PC-9 (cell line): ENCODE results near the gene MIA3. TPM values are rescaled to one million over a fixed set of nuclear protein-coding genes. Genes with fewer than 3 reads are reported as not detected.
A peak's percentile ranks its signal among the peaks of the same experiment; 100 is the strongest.

ENCODE experiments used
- BruUV-seq: library from RNA; stranded (reverse); fragments of 400-500 nt; replicated peaks from 2 replicates; lab custom pipeline; 2021; lab: Mats Ljungman, UMichigan
- CTCF ChIA-PET: fragments of 300-600 bp; sonication (Branson Sonifier 250); formaldehyde crosslinking; loops from one replicate; lab custom pipeline; 2022; ENCODE audit warnings: antibody characterized with exemption; lab: Charles Lee
- POLR2A ChIA-PET: fragments of 300-600 bp; sonication (Branson Sonifier 250); formaldehyde crosslinking; loops from one replicate; lab custom pipeline; 2022; ENCODE audit warnings: antibody characterized with exemption; ENCODE audit not compliant: unreplicated experiment; lab: Charles Lee
- DNase-seq, 2 experiments: peaks; one replicate each; pipeline versions ENCODE4 v3.0.0 to v3.0.0-alpha.2; 2015 to 2022; ENCODE audit warnings: mixed read lengths in 1 of 2
- H2AFZ ChIP-seq: fragments of 200-600 bp; sonication (generic); 2 replicates; pipeline ENCODE4 v1.8.1; 2017; ENCODE audit warnings: antibody characterized with exemption
- H3F3A ChIP-seq: fragments of 200-600 bp; sonication (generic); 2 replicates; pipeline ENCODE4 v1.8.1; 2017; ENCODE audit warnings: antibody characterized with exemption, mild to moderate bottlenecking, low read depth; ENCODE audit not compliant: insufficient read depth
- H3K27ac ChIP-seq: fragments of 200-600 bp; sonication (generic); 2 replicates; pipeline ENCODE4 v1.6.1; 2016; ENCODE audit warnings: mixed run types
- H3K27me3 ChIP-seq: fragments of 200-600 bp; sonication (generic); 2 replicates; pipeline ENCODE4 v1.6.1; 2016; ENCODE audit warnings: low read depth, mixed run types; ENCODE audit not compliant: insufficient read depth
- H3K36me3 ChIP-seq: fragments of 200-600 bp; sonication (generic); 2 replicates; pipeline ENCODE4 v1.6.1; 2016; ENCODE audit warnings: low read depth, mixed run types
- H3K4me1 ChIP-seq: fragments of 200-600 bp; sonication (generic); replicated peaks from 2 replicates; pipeline ENCODE4 v1.6.1; 2016; ENCODE audit warnings: mixed run types; ENCODE audit not compliant: insufficient read depth
- H3K4me2 ChIP-seq: fragments of 200-600 bp; sonication (generic); 2 replicates; pipeline ENCODE4 v1.6.1; 2017; ENCODE audit warnings: mixed run types
- H3K4me3 ChIP-seq: fragments of 200-600 bp; sonication (generic); 2 replicates; pipeline ENCODE4 v1.6.1; 2016; ENCODE audit warnings: mixed run types
- H3K79me2 ChIP-seq: fragments of 200-600 bp; sonication (generic); 2 replicates; pipeline ENCODE4 v1.6.1; 2017; ENCODE audit warnings: low read depth, mixed run types
- H3K9me2 ChIP-seq: fragments of 200-600 bp; sonication (generic); 2 replicates; pipeline ENCODE4 v1.8.1; 2017; ENCODE audit warnings: mild to moderate bottlenecking; ENCODE audit not compliant: insufficient read depth
- H3K9me3 ChIP-seq: fragments of 200-600 bp; sonication (generic); 2 replicates; pipeline ENCODE4 v1.8.1; 2016; ENCODE audit warnings: low read depth; ENCODE audit not compliant: insufficient read depth
- H4K20me1 ChIP-seq: fragments of 200-600 bp; sonication (generic); 2 replicates; pipeline ENCODE4 v1.8.1; 2017; ENCODE audit not compliant: insufficient read depth
- EZH2 ChIP-seq: fragments of 200-600 bp; sonication (generic); IDR thresholded peaks from 2 replicates; pipeline ENCODE4 v1.8.0; 2017; ENCODE audit warnings: antibody characterized with exemption, low read depth
- intact Hi-C: fragments of 100-400 bp; cut with micrococcal nuclease; formaldehyde crosslinking; loops from one replicate; pipeline ENCODE4 v1.10.0; 2022; ENCODE audit not compliant: unreplicated experiment
- total RNA-seq: library from RNA; stranded (reverse); gene quantifications from 2 replicates; pipeline ENCODE4 v1.2.3, GENCODE V29; 2021
- TF ChIP-seq, protein P1 (sequence below): fragments of 200-600 bp; sonication (generic); conservative IDR thresholded peaks from 2 replicates; pipeline ENCODE4 v1.6.1; 2017; ENCODE audit warnings: mixed run types, antibody characterized with exemption, mild to moderate bottlenecking, moderate library complexity

The MIA3 gene
- total RNA-seq, 1 experiment from 2014 or later, result 65.1 TPM

DNA sequence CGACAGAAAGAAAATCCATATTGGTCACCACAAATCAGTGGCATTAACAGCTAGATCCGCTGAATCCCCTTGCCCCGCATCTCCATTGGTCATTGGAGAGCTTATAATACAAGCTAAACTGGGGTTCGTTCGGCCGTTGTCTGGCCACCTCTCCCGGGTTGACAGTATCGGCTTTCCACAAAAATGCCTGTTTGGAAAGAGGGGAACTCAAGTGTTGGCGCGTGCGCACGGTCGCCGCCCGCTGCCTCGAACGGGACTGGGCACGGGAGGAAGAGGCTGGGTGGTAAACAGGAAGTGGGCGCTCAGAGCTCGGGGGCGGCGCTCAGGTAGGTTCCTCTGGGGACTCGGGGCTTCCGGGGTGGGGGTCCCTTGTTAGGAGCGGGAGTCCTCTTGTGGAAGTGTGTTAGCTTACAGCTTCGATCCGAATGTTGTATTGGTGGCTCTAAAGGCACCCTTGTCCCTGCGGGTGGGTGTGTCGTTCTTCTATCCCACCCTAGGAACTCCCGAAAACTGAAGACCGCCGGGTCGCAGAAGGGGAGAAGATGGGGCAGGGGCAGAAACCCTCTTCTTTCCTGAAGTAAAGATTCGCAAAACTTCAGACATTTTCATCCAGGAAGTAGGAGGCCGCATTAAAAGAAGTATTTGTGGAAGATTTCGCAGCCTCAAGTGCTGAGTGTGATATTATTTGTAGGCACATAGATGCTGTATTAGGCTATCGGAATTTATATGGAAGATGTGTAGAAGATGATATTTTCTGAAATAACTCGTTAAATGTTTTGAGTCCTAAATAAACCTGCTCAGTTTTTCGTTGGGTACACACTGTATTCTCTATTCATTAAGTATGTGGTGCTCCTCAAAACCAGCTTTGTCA lies 95.4 kb downstream of the MIA3 start:
- no TSS peak for BruUV-seq
- intact Hi-C loops, result loop anchor here (1.0 kb wide), 1 partner anchor 69 kb away; no protein-coding TSS in a partner anchor
- peaks cover 17% of the 10 kb centered on the region for H3K36me3 ChIP-seq
- no peaks in the 10 kb centered on the region for H3K9me2 ChIP-seq
- H4K20me1 ChIP-seq, result no peaks in the 10 kb centered on the region
- H3F3A ChIP-seq, result peaks cover 39% of the 10 kb centered on the region
- H2AFZ ChIP-seq, result peak overlapping the region; percentile 100
- DNase-seq, result peak; percentile 84 to 93
- POLR2A ChIA-PET, result interaction anchor here (0.6 kb wide), 6 partner anchors 12 to 988 kb away, joined by 3 to 12 read pairs (median 4); partner anchors contain the start of gene TAF1A
- no peaks in the 10 kb centered on the region for H3K9me3 ChIP-seq
- TF ChIP-seq EZH2, result no peak
- TF ChIP-seq, protein P1, sequence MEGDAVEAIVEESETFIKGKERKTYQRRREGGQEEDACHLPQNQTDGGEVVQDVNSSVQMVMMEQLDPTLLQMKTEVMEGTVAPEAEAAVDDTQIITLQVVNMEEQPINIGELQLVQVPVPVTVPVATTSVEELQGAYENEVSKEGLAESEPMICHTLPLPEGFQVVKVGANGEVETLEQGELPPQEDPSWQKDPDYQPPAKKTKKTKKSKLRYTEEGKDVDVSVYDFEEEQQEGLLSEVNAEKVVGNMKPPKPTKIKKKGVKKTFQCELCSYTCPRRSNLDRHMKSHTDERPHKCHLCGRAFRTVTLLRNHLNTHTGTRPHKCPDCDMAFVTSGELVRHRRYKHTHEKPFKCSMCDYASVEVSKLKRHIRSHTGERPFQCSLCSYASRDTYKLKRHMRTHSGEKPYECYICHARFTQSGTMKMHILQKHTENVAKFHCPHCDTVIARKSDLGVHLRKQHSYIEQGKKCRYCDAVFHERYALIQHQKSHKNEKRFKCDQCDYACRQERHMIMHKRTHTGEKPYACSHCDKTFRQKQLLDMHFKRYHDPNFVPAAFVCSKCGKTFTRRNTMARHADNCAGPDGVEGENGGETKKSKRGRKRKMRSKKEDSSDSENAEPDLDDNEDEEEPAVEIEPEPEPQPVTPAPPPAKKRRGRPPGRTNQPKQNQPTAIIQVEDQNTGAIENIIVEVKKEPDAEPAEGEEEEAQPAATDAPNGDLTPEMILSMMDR, result no peak
- peaks cover 15% of the 10 kb centered on the region for H3K4me1 ChIP-seq
- CTCF ChIA-PET, result no interaction called here
- peaks cover 44% of the 10 kb centered on the region for H3K79me2 ChIP-seq
- H3K27me3 ChIP-seq, result no peaks in the 10 kb centered on the region
- peak overlapping the region; percentile 89 for H3K4me3 ChIP-seq
- peak overlapping the region; percentile 82 for H3K4me2 ChIP-seq
- H3K27ac ChIP-seq, result peak overlapping the region; percentile 87

DNA sequence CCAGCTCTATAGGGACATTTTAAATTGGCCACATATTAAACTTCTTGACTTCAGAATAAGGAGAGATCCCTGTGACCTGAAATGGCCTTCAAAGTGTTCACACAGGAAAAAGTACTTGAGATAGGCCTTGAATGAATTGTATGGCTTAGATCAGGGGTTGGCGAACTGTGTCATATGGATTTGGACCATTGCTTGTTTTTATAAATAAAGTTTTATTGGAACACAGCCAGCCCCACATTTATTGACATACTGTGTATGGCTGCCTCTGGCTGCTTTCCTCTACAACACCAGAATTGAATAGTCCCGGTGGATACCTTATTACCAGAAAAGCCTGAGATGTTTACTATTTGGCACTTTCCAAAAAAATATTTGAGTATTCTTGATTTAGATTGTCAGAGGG lies 98.5 kb downstream of the MIA3 start:
- Histone ChIP-seq H3K4me2 (no peak overlapping the region), H3K9me2 (no peaks in the 10 kb centered on the region), H4K20me1 (peaks cover 10% of the 10 kb centered on the region; the same call in 1 of the 2 replicates), H3F3A (peaks cover 29% of the 10 kb centered on the region), H3K79me2 (peaks cover 19% of the 10 kb centered on the region), H3K27ac (no peak overlapping the region), H3K9me3 (no peaks in the 10 kb centered on the region), H3K36me3 (peaks cover 41% of the 10 kb centered on the region), H3K4me1 (no peaks in the 10 kb centered on the region), H3K4me3 (no peak overlapping the region), H2AFZ (no peak overlapping the region), H3K27me3 (no peaks in the 10 kb centered on the region)
- ChIA-PET CTCF (no interaction called here), POLR2A (no interaction called here)
- DNase-seq, result no peak
- TF ChIP-seq, protein P1, result no peak
- no peak for TF ChIP-seq EZH2
- BruUV-seq, result no TSS peak
- intact Hi-C loops, result no loop called here

Other genes starting within 250 kb of the MIA3 start
- gene HHIPL2, start 70.0 kb upstream of the MIA3 start, total RNA-seq, result 14.0 and 18.7 TPM in 2 replicates
- 18.4 and 19.3 TPM in 2 replicates for gene TAF1A, start 28.2 kb upstream of the MIA3 start, total RNA-seq
- 47.9 and 60.0 TPM in 2 replicates for gene AIDA, start 94.4 kb downstream of the MIA3 start, total RNA-seq
- 64.3 and 99.1 TPM in 2 replicates for gene BROX, start 94.5 kb downstream of the MIA3 start, total RNA-seq
- not detected in 2 replicates for gene FAM177B, start 119.1 kb downstream of the MIA3 start, total RNA-seq
- gene DISP1, start 196.9 kb downstream of the MIA3 start, total RNA-seq, result 4.9 and 6.9 TPM in 2 replicates